ENCODE results near the gene HHIPL1.

HHIPL1 gene

GRCh38 chr14:99716091-99716849 is 71.3 kb downstream of the HHIPL1 start:
- DNase-seq (ENCODE audit: low read depth), result no peak

GRCh38 chr14:99716850-99717681 is 72.1 kb downstream of the HHIPL1 start:
- DNase-seq (ENCODE audit: low read depth), result no peak

DNA sequence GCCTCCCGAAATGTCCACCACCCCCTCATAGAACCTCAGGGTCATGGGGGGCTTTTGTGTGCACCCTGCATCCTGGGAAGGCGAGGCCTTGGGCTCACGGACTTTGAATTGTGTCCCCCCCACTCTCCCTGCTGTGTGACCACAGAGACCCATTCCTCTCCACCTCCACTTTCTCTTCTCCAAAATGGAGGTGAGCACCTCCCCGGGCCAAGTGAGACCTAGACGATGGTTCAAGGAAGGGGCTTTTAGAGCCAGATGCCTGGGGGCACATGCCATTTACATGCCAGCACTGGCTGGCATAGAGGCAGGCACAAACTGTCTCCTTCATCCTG is 72.7 kb downstream of the HHIPL1 start:
- no peak for DNase-seq (ENCODE audit: low read depth)

DNA sequence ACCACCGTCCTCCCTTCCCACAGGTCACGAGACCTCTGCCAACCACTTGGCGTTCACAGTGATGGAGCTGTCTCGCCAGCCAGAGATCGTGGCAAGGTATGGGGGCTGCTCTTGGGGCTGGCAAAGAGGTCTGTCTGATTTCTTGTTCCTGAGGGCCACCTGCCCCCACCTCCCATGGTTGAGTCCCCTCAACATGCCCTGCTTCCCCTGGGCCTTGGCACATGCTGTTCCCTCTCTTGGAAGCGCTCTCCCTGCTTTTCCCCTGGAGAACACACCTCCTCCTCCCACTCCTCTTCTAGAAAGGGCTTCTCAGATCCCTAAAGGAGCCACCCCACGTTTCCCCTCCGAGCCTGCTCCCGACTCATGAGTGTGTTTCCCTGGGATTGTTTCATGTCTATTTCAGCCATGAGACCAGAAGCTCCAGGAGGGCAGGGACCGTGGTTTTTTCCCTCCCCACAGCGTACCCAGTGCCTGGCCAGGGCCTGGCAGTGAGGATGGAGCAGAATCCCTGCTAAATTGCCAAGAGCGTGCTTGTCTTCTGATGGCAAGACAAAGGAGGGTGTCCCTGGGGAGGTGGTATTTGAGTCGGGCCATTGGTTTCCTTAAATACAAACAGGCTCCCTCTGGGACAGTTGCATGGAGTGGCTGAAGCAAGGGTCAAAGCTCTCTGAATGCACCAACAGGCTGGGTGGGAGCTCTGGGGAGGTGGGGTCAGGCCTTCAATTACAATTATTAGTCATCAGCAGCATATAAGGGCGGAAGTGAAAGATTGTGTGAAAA is 73.3 kb downstream of the HHIPL1 start:
- DNase-seq (ENCODE audit: low read depth), result no peak

GRCh38 chr14:99718811-99719192 is 73.9 kb downstream of the HHIPL1 start:
- DNase-seq (ENCODE audit: low read depth), result no peak

GRCh38 chr14:99720941-99721791 is 76.2 kb downstream of the HHIPL1 start:
- no peak for DNase-seq (ENCODE audit: low read depth)

DNA sequence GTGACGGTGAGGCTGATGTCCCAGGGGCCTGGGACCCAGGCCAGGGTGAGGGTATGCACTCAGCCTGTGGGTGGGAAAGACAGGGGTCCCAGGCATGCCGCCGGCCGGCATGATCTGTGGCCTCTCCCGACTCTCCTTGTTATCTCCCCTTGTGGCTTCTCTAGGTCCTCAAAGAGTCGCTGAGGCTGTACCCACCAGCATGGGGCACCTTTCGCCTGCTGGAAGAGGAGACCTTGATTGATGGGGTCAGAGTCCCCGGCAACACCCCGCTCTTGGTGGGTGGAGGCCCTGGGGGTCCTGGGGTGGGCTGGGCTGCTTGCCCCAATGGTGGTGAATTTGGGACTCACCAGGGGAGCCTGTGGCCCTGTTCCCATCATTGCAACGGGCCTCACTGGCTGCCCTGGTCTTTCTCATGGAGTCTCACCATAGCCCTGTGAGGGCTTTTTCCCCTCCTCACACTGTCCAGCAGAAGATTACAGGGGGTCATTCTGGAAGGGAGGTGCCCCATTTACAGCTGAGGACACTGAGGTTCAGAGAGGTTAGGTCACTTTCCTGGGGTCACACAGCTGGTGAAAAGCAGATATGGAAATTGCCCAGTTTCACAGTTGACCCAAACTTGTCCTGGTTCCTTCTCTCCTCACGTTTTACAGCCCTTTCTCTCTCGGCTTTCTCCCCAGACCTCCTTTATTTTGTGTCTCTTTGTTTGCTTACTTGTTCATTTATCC is 77.0 kb downstream of the HHIPL1 start:
- DNase-seq (ENCODE audit: low read depth), result no peak

- DNase-seq (ENCODE audit: low read depth), result no peak
Measured at GRCh38 chr14:99722741-99723140, 77.8 kb downstream of the HHIPL1 start.

GRCh38 chr14:99724196-99724891 is 79.4 kb downstream of the HHIPL1 start:
- DNase-seq (ENCODE audit: low read depth), result no peak

GRCh38 chr14:99724939-99725773 is 80.2 kb downstream of the HHIPL1 start:
- DNase-seq (ENCODE audit: low read depth), result no peak

GRCh38 chr14:99725774-99726537 is 81.0 kb downstream of the HHIPL1 start:
- DNase-seq (ENCODE audit: low read depth), result no peak

- no peak for DNase-seq (ENCODE audit: low read depth)
Measured at GRCh38 chr14:99726538-99727095, 81.7 kb downstream of the HHIPL1 start.

DNA sequence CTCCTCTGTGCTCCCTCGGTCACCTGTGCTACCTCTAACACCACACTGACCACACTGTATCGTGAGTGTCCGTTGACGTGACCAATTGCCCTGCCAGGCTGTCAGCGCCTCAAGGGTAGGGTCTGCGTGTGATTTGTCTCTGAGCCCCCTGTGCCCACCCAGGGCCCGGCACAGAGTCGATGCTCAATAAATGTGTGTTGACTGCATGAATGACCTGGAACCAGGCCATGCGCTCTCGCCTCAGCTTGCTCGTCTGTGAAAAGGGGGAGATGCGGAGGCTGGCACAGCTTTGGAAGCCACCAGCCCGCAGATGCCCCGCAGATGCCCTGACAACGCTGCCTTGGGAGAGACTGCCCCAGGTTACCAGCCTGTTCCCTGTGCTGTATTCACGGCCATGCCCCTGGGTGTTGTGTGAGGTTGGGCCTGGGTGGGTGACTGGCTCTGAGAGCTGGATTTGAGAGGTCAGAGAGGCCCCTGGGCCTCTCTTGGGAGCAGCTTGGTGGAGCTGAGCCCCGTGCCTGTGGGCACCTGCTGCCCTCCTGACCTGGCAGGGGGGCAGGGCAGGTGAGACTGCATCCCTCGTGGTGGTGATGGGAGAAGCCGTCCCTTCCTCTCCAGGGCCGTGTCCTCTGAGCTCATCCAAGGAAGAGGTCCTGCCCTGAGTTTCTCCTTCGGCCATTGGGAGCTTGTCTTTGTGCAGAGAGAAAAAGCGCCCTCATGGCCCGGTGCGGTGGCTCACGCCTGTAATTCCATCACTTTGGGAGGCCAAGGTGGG is 82.4 kb downstream of the HHIPL1 start:
- no peak for DNase-seq (ENCODE audit: low read depth)

GRCh38 chr14:99728231-99728920 is 83.4 kb downstream of the HHIPL1 start:
- DNase-seq (ENCODE audit: low read depth), result no peak

GRCh38 chr14:99728981-99729451 is 84.1 kb downstream of the HHIPL1 start:
- no peak for DNase-seq (ENCODE audit: low read depth)
